GF-D8 (cell line): ENCODE results near the gene KCNH8.

ENCODE experiments used
- DNase-seq: peaks from one replicate; lab custom pipeline; 2025; lab: John Stamatoyannopoulos, UW

The KCNH8 gene

GRCh38 chr3:19250959-19251610 lies 102.8 kb downstream of the KCNH8 start:
- DNase-seq: no peak

- DNase-seq: no peak
These were observed 105.9 kb downstream of the KCNH8 start for GRCh38 chr3:19254189-19254588.

GRCh38 chr3:19254784-19255338 lies 106.6 kb downstream of the KCNH8 start:
- DNase-seq: no peak

DNA sequence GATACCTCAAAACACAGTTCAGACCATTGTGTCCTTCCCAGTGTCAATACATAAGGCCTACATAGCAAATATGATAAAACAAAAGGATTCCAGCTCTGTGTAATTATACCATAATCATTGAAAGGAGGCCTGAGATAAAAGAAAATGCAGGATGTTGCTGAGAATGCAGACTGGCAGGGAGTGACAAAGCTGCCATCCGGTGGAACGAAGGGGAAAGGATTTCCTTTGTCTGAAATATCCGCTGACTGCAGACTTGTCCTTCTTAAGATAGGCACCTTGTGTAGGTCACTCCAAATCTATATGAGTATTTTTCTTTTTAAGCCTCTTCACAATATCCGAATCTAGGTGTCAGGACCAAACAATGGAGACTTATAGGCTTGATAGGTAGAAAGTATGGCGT lies 108.0 kb downstream of the KCNH8 start:
- DNase-seq: no peak

- no peak for DNase-seq
These were observed 115.3 kb downstream of the KCNH8 start for GRCh38 chr3:19263606-19264005.

GRCh38 chr3:19264424-19264823 lies 116.1 kb downstream of the KCNH8 start:
- no peak for DNase-seq

DNA sequence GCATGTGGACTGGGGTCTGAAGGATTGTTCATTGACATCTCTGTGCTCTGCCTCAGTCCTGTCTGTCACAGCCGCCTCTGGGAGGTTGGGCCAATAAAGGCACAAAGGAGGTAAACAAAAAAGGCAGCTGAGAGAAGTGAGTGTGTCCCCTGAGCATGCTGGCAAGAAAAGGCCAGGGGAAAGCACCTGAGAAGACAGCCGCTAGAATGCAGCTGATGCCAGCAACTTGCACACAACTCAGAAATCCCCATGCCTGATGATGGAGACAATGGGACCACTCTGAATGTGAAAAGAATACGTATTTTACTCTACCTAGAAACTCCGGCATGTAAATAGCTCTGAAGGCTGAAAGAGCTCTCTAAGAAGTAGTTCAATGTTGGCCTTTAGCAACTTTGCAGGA lies 118.7 kb downstream of the KCNH8 start:
- no peak for DNase-seq

- no peak for DNase-seq
These were observed 122.2 kb downstream of the KCNH8 start for GRCh38 chr3:19270481-19270880.

DNA sequence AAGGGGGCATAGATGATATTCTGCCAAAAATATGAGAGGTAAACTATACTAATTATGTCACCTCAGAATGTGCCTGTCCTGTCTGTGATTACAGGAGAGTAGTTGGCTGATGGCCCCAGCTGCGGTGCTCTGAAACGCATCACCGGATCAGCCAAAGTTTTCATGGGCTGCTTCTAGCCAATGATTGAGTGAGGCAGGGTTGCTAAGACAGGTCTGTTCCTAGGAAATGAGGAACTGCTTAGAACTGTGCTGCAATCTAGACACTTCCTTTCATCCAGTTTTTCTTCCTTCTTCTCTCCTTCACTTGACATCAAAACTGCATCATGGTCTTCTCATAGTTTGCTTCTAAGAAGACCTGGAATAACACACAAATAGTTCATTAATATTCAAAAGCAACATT lies 124.0 kb downstream of the KCNH8 start:
- DNase-seq: no peak

GRCh38 chr3:19273091-19273490 lies 124.8 kb downstream of the KCNH8 start:
- DNase-seq: no peak

- no peak for DNase-seq
These were observed 126.3 kb downstream of the KCNH8 start for GRCh38 chr3:19274576-19274975.

DNA sequence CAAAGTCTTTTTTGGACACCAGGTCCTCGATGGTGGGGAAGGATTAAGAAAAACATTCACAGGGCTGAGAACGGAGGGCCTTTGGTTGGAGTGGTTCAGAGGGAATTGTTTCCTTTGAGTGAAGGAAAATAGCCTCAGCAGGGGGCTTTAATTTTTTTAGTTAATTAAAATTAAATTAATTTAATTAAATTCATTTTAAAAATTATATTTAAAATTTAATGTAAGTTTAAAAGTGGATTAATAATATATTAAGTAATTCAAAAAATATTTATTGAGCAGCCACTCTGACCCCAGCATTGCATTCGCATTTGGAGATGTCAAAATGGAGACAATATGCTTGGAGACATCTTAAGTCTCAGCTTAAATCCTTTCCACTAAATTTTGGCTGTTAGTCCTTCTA lies 136.7 kb downstream of the KCNH8 start:
- no peak for DNase-seq

GRCh38 chr3:19293295-19293694 lies 145.0 kb downstream of the KCNH8 start:
- no peak for DNase-seq

GRCh38 chr3:19295208-19295607 lies 146.9 kb downstream of the KCNH8 start:
- no peak for DNase-seq

DNA sequence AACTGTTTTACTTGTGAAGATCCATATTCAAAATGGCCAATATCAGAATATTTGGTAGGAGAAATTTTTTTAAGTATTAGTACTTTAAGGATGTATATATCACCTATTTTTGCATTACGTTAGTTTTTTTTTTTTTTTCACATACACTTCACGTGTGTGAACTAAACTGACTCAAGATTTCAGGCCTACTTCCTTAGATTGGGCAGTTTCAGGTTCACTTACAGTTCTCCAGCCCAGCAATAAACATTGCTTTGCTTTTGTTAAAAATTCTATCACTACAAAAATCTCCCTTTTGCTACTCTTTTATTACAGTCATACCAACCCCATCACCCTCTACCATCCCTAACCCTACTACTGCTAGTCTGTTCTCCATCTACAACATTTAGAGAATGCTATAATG lies 183.6 kb downstream of the KCNH8 start:
- DNase-seq: no peak

DNA sequence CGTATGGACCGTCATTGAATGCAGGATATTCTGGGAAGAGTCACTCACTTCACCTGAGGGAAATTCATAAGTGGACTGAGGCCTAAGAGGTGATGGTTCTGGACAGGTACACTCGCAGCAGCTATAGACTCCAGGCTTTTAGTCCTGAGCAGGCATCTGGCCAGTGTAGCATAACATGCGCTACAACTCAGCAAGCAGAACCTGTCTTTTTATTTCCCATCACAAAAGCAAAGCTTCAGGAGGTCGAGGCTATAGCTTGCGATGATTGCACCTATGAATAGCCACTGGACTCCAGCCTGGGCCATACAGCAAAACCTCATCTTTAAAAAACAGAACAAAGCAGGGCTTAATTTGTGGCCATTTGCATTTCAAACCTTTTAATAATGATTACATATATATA lies 185.8 kb downstream of the KCNH8 start:
- DNase-seq: no peak

DNA sequence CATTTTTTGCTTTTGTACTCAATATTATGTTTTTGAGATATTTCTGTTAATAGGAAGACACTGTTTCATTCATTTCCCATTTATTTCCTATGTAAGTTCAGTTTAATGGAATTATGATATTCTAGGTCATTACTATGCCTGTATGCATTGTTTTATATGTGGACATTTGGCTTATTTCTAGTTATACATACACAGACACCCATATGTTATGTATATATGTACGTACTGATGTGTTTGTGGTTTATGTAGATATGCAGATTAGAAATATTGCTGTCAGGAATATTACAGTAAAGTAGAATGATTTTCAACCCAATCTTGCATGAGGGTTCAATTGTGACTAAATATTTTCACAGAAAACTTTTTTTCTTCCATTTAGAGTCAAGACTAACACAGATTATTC lies 190.5 kb downstream of the KCNH8 start:
- no peak for DNase-seq

GRCh38 chr3:19342389-19342788 lies 194.1 kb downstream of the KCNH8 start:
- DNase-seq: no peak

- no peak for DNase-seq
These were observed 198.4 kb downstream of the KCNH8 start for GRCh38 chr3:19346759-19347158.

GRCh38 chr3:19347671-19348070 lies 199.4 kb downstream of the KCNH8 start:
- no peak for DNase-seq

DNA sequence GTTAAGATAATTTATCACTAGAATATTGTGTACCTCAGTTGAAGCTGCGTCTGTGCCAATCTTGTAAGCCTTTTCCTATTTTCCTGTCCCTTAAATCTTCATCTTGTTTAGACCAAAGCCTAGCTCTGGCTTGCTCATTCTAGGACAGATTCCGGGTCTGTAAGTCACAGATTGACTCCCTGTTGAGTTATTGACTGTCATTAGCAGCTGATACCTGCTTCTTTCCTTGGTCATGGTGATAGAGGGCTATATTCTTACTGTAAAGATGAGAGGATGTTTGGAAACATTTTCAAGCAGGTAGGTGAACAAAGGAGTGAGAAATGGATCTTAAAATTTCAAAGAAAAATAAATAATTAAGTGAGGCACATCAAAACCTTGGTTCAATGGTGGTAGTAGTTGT lies 200.2 kb downstream of the KCNH8 start:
- DNase-seq: no peak

- DNase-seq: no peak
These were observed 200.7 kb downstream of the KCNH8 start for GRCh38 chr3:19348941-19349564.

GRCh38 chr3:19357947-19358346 lies 209.6 kb downstream of the KCNH8 start:
- no peak for DNase-seq

- DNase-seq: no peak
These were observed 214.8 kb downstream of the KCNH8 start for GRCh38 chr3:19363071-19363470.
